HCT116 (cell line): Measurements from ENCODE around the gene DAGLB. TPM values are rescaled to one million over a fixed set of nuclear protein-coding genes. Genes with fewer than 3 reads are reported as not detected.

ENCODE experiments used
- ATAC-seq: fragments of 200-7000 bp; cut with Tn5 transposase; 2 replicates; pipeline ENCODE4 v1.9.1; 2020; ENCODE audit warnings: mild to moderate bottlenecking, moderate library complexity
- BruUV-seq: library from RNA; stranded (reverse); fragments of 400-500 nt; replicated peaks from 2 replicates; lab custom pipeline; 2021; lab: Mats Ljungman, UMichigan
- CTCF ChIA-PET: fragments of 300-600 bp; sonication (Branson Sonifier 250); formaldehyde crosslinking; loops from one replicate; lab custom pipeline; 2021; ENCODE audit warnings: antibody characterized with exemption; lab: Charles Lee
- POLR2A ChIA-PET: fragments of 300-600, 350-600 bp; sonication (Branson Sonifier 250); formaldehyde crosslinking; loops from one replicate; lab custom pipeline; 2021; ENCODE audit warnings: antibody characterized with exemption; lab: Charles Lee
- RAD21 ChIA-PET, 2 experiments: fragments of 300-600 bp; sonication (Branson Sonifier 250); formaldehyde crosslinking; loops; one replicate each; lab custom pipeline; 2023; ENCODE audit warnings: low total read pairs in 2 of 2; ENCODE audit not compliant: uncharacterized antibody in 2 of 2, unreplicated experiment in 2 of 2, low non-redundant PET in 1 of 2; lab: Charles Lee
- DNase-seq: peaks from one replicate; pipeline ENCODE4 v3.0.0-alpha.2; 2010; ENCODE audit warnings: low read depth, low spot score
- H2AFZ ChIP-seq: fragments of 200-600 bp; shearing (Covaris generic), sonication (generic); 2 replicates; pipeline ENCODE4 v1.6.1; 2017; ENCODE audit warnings: low read depth, mixed run types, mixed read lengths, antibody characterized with exemption, low read length; ENCODE audit not compliant: poor library complexity, severe bottlenecking
- H3K27ac ChIP-seq: 2 replicates; pipeline ENCODE4 v1.5.1; 2012; ENCODE audit warnings: low read depth, low read length
- H3K27me3 ChIP-seq: fragments of 200-600 bp; sonication (generic); 2 replicates; pipeline ENCODE4 v1.6.1; 2016; ENCODE audit warnings: mixed run types, low read length, mixed read lengths; ENCODE audit not compliant: insufficient read depth
- H3K36me3 ChIP-seq, 2 experiments: fragments of 200-500 bp in 1 of 2; fragments of 200-600 bp in 1 of 2; sonication (Bioruptor generic) in 1 of 2; sonication (generic) in 1 of 2; 2 replicates each; pipeline versions ENCODE4 v1.5.1 to v1.6.1; 2014 to 2016; ENCODE audit warnings: low read length in 2 of 2, inconsistent platforms in 1 of 2, mixed read lengths in 1 of 2, mixed run types in 1 of 2; ENCODE audit not compliant: insufficient read depth in 2 of 2, control insufficient read depth in 1 of 2
- H3K4me1 ChIP-seq, 2 experiments: fragments of 200-600 bp in 1 of 2; sonication (generic) in 1 of 2; 2 replicates each; pipeline versions ENCODE4 v1.5.1 to v1.6.1; 2012 to 2017; ENCODE audit warnings: low read length in 2 of 2, inconsistent platforms in 1 of 2, mild to moderate bottlenecking in 1 of 2, mixed read lengths in 1 of 2, mixed run types in 1 of 2, moderate library complexity in 1 of 2; ENCODE audit not compliant: insufficient read depth in 2 of 2, control insufficient read depth in 1 of 2
- H3K4me2 ChIP-seq: fragments of 200-600 bp; sonication (generic); 2 replicates; pipeline ENCODE4 v1.6.1; 2017; ENCODE audit warnings: mixed run types, low read length, mixed read lengths
- H3K4me3 ChIP-seq, 2 experiments: fragments of 200-600 bp in 1 of 2; sonication (generic) in 1 of 2; replicated peaks in 1 of 2; 2 replicates each; pipeline ENCODE4 v1.5.1; 2011 to 2016; ENCODE audit warnings: low read length in 2 of 2, control low read depth in 1 of 2, low read depth in 1 of 2, mild to moderate bottlenecking in 1 of 2, mixed read lengths in 1 of 2, mixed run types in 1 of 2
- H3K79me2 ChIP-seq: fragments of 200-600 bp; sonication (generic); 2 replicates; pipeline ENCODE4 v1.6.1; 2017; ENCODE audit warnings: mild to moderate bottlenecking, mixed run types, low read length, moderate library complexity, mixed read lengths; ENCODE audit not compliant: insufficient read depth
- H3K9ac ChIP-seq: fragments of 200-600 bp; sonication (generic); 2 replicates; pipeline ENCODE4 v1.6.1; 2016; ENCODE audit warnings: low read length, mixed read lengths
- H3K9me2 ChIP-seq: fragments of 200-600 bp; sonication (generic), shearing (Covaris generic); 2 replicates; pipeline ENCODE4 v1.6.1; 2017; ENCODE audit warnings: mixed run types, mild to moderate bottlenecking, moderate library complexity; ENCODE audit not compliant: insufficient read depth
- H3K9me3 ChIP-seq, 2 experiments: fragments of 200-500 bp in 1 of 2; fragments of 200-600 bp in 1 of 2; sonication (Bioruptor generic) in 1 of 2; sonication (generic) in 1 of 2; 2 replicates each; pipeline ENCODE4 v1.6.1; 2014 to 2017; ENCODE audit warnings: low read length in 2 of 2, mixed read lengths in 2 of 2, inconsistent platforms in 1 of 2, low read depth in 1 of 2, mild to moderate bottlenecking in 1 of 2, mixed run types in 1 of 2, moderate library complexity in 1 of 2; ENCODE audit not compliant: control insufficient read depth in 1 of 2, insufficient read depth in 1 of 2
- H4K20me1 ChIP-seq: fragments of 200-600 bp; sonication (generic), shearing (Covaris generic); 2 replicates; pipeline ENCODE4 v1.6.1; 2017; ENCODE audit warnings: mixed run types, mild to moderate bottlenecking, moderate library complexity; ENCODE audit not compliant: insufficient read depth
- ATF3 ChIP-seq: IDR thresholded peaks from 2 replicates; pipeline ENCODE4 v1.6.1; 2012
- CBX3 ChIP-seq: IDR thresholded peaks from 2 replicates; pipeline ENCODE4 v1.6.1; 2012; ENCODE audit warnings: low read depth
- CTCF ChIP-seq, 3 experiments: fragments of 200-600 bp in 1 of 3; sonication (generic) in 1 of 3; IDR thresholded peaks in 2 of 3; conservative IDR thresholded peaks in 1 of 3; 2 replicates each; pipeline ENCODE4 v1.5.1; 2012 to 2017; ENCODE audit warnings: low read depth in 2 of 3, low read length in 2 of 3, antibody characterized with exemption in 1 of 3, borderline replicate concordance in 1 of 3, control low read depth in 1 of 3, mild to moderate bottlenecking in 1 of 3, mixed read lengths in 1 of 3, mixed run types in 1 of 3, moderate library complexity in 1 of 3; ENCODE audit not compliant: insufficient read depth in 1 of 3
- EZH2 ChIP-seq: fragments of 200-600 bp; sonication (generic); IDR thresholded peaks from 2 replicates; pipeline ENCODE4 v1.6.1; 2017; ENCODE audit warnings: antibody characterized with exemption, mixed run types
- EZH2phosphoT487 ChIP-seq: fragments of 200-600 bp; IDR thresholded peaks from 2 replicates; pipeline ENCODE4 v1.6.1; 2018; ENCODE audit warnings: antibody characterized with exemption, borderline replicate concordance
- RAD21 ChIP-seq: IDR thresholded peaks from 2 replicates; pipeline ENCODE4 v1.6.1; 2012; ENCODE audit warnings: low read depth, mild to moderate bottlenecking
- SIN3A ChIP-seq: IDR thresholded peaks from 2 replicates; pipeline ENCODE4 v1.6.1; 2012; ENCODE audit warnings: low read depth
- ZNF274 ChIP-seq: fragments of 200-500 bp; sonication (Bioruptor generic); IDR thresholded peaks from 2 replicates; pipeline ENCODE4 v1.6.1; 2014; ENCODE audit warnings: mild to moderate bottlenecking, low read depth, low read length, inconsistent platforms
- intact Hi-C: fragments of 100-400 bp; cut with micrococcal nuclease; formaldehyde crosslinking; loops from 2 replicates; pipeline ENCODE4 v1.10.0; 2022
- total RNA-seq: library from RNA; stranded (reverse); gene quantifications from one replicate; pipeline ENCODE4 v1.2.1, GENCODE V29; 2021; ENCODE audit not compliant: unreplicated experiment
- TF ChIP-seq, protein P1 (sequence below): IDR thresholded peaks from 2 replicates; pipeline ENCODE4 v1.6.1; 2012; ENCODE audit warnings: low read depth

Gene DAGLB
- total RNA-seq, 1 experiment from 2014 or later = 30.2 TPM

DNA sequence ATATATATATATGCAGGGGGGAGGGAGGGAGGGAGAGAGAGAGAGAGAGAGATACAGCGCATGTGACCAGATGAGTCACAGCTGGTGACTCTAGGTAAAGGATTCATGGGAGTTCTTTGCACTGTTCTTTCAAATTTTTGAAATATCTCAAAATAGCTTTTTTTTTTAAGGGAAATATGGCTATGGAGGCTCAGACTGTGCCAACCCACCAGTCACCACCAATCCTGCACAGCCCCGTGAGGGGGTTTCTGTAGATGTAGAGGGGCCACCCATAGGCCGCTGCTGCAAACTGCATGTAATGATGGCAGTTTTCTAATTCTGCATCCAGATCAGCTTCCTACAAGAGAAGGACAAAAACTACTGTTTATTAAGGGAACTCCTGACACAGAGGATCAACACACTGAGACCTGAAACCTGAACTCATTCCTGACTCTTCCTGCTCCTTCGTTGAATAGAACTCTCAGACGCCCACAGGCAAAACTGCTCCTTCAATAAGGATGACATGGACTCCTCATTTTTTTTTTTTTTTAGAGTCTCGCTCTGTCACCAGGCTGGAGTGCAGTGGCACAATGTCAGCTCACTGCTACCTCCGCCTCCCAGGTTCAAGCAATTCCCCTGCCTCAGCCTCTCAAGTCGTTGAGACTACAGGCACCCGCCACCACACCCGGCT lies 17.3 kb downstream of the DAGLB start:
- CTCF ChIA-PET = interaction anchor here (1.1 to 1.3 kb wide), 2 partner anchors 13 to 45 kb away, joined by 4 to 7 read pairs; no protein-coding TSS in a partner anchor
- intact Hi-C loops = no loop called here
- H3K9ac ChIP-seq = no peak overlapping the region
- H2AFZ ChIP-seq = no peak overlapping the region
- TF ChIP-seq RAD21 (peak; percentile 42), CTCF (IDR thresholded peaks at IDR 0.05 in 2 of 3, conservative IDR thresholded peaks at IDR 0.05 in 1 of 3; ENCODE audit: borderline replicate concordance in 1 of 3, insufficient read depth in 1 of 3, low read depth in 2 of 3, low read length in 2 of 3) (peak; percentile 3 to 45 (median 43); a peak in 4 of 6 replicates), ZNF274 (no peak)
- no peak overlapping the region for H3K4me3 ChIP-seq
- peaks cover 20 to 56% of the 10 kb centered on the region in 2 experiments for H3K36me3 ChIP-seq
- no peak for DNase-seq
- peaks cover 56% of the 10 kb centered on the region for H3K79me2 ChIP-seq
- no peak overlapping the region; the same call in 1 of the 2 replicates for H3K27ac ChIP-seq
- no TSS peak for BruUV-seq
- POLR2A ChIA-PET = interaction anchor here (1.0 kb wide), 1 partner anchor 9 kb away, joined by 3 read pairs; no protein-coding TSS in a partner anchor
- RAD21 ChIA-PET = no interaction called here
- H3K4me2 ChIP-seq = no peak overlapping the region
- H4K20me1 ChIP-seq = no peaks in the 10 kb centered on the region
- no peaks in the 10 kb centered on the region for H3K9me2 ChIP-seq
- peak; percentile 85 for ATAC-seq
- peaks cover 16 to 37% of the 10 kb centered on the region in 2 experiments for H3K4me1 ChIP-seq
- no peaks in the 10 kb centered on the region for H3K27me3 ChIP-seq
- no peaks in the 10 kb centered on the region for H3K9me3 ChIP-seq

GRCh38 chr7:6425948-6426347 lies 21.8 kb downstream of the DAGLB start:
- Histone ChIP-seq H3K4me3 (no peak overlapping the region), H3K36me3 (peaks cover 15 to 66% of the 10 kb centered on the region in 2 experiments; a peak in 3 of 4 replicates), H3K4me2 (no peak overlapping the region), H3K9me3 (peaks cover 5 to 17% of the 10 kb centered on the region in 2 experiments; a peak in 2 of 4 replicates), H3K9me2 (no peaks in the 10 kb centered on the region), H3K9ac (no peak overlapping the region), H2AFZ (no peak overlapping the region), H3K27me3 (no peaks in the 10 kb centered on the region), H3K4me1 (peaks cover 0 to 8% of the 10 kb centered on the region in 2 experiments; a peak in 2 of 4 replicates), H4K20me1 (no peaks in the 10 kb centered on the region), H3K27ac (no peak overlapping the region), H3K79me2 (peaks cover 20% of the 10 kb centered on the region)
- no TSS peak for BruUV-seq
- ChIA-PET RAD21 (no interaction called here), CTCF (no interaction called here), POLR2A (no interaction called here)
- ATAC-seq = no peak
- intact Hi-C loops = no loop called here
- DNase-seq = no peak
- TF ChIP-seq EZH2phosphoT487 (no peak), CBX3 (no peak), ATF3 (no peak), RAD21 (no peak), SIN3A (no peak), EZH2 (no peak)
- TF ChIP-seq, protein P1, sequence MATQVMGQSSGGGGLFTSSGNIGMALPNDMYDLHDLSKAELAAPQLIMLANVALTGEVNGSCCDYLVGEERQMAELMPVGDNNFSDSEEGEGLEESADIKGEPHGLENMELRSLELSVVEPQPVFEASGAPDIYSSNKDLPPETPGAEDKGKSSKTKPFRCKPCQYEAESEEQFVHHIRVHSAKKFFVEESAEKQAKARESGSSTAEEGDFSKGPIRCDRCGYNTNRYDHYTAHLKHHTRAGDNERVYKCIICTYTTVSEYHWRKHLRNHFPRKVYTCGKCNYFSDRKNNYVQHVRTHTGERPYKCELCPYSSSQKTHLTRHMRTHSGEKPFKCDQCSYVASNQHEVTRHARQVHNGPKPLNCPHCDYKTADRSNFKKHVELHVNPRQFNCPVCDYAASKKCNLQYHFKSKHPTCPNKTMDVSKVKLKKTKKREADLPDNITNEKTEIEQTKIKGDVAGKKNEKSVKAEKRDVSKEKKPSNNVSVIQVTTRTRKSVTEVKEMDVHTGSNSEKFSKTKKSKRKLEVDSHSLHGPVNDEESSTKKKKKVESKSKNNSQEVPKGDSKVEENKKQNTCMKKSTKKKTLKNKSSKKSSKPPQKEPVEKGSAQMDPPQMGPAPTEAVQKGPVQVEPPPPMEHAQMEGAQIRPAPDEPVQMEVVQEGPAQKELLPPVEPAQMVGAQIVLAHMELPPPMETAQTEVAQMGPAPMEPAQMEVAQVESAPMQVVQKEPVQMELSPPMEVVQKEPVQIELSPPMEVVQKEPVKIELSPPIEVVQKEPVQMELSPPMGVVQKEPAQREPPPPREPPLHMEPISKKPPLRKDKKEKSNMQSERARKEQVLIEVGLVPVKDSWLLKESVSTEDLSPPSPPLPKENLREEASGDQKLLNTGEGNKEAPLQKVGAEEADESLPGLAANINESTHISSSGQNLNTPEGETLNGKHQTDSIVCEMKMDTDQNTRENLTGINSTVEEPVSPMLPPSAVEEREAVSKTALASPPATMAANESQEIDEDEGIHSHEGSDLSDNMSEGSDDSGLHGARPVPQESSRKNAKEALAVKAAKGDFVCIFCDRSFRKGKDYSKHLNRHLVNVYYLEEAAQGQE = no peak
